Sigmoid colon (tissue), 7 donors: Measurements from ENCODE around the gene COL28A1. TPM values are rescaled to one million over a fixed set of nuclear protein-coding genes. Genes with fewer than 3 reads are reported as not detected.

Experiments used
- DNase-seq: peaks from one replicate; pipeline ENCODE4 v3.0.0-alpha.2; 2019
- H3K27ac ChIP-seq, 4 donors: fragments of 200-600 bp; sonication (generic); one replicate each; pipeline ENCODE4 v1.5.1; 2016 to 2019; ENCODE audit warnings: mild to moderate bottlenecking in 1 of 4
- H3K27me3 ChIP-seq, 3 donors: fragments of 200-600 bp; sonication (generic); one replicate each; pipeline ENCODE4 v1.5.1; 2019; ENCODE audit warnings: mild to moderate bottlenecking in 1 of 3
- H3K36me3 ChIP-seq, 4 donors: fragments of 200-600 bp; sonication (generic); one replicate each; pipeline ENCODE4 v1.5.1; 2016 to 2019
- H3K4me1 ChIP-seq, 4 donors: fragments of 200-600 bp; sonication (generic); one replicate each; pipeline ENCODE4 v1.5.1; 2017 to 2019
- H3K4me3 ChIP-seq, 4 donors: fragments of 200-600 bp; sonication (generic); one replicate each; pipeline ENCODE4 v1.5.1; 2017 to 2019; ENCODE audit warnings: mild to moderate bottlenecking in 2 of 4, moderate library complexity in 1 of 4
- H3K9me3 ChIP-seq, 4 donors: fragments of 200-600 bp in 3 of 4; sonication (generic) in 3 of 4; one replicate each; pipeline versions ENCODE4 v1.5.1 to v1.6.1; 2013 to 2019
- CTCF ChIP-seq, 4 experiments: fragments of 450-650 bp in 3 of 4; fragments of 200-600 bp in 1 of 4; IDR thresholded peaks; one replicate each; pipeline ENCODE4 v1.5.1; 2016 to 2019; ENCODE audit warnings: antibody characterized with exemption in 4 of 4, mild to moderate bottlenecking in 3 of 4, moderate library complexity in 2 of 4
- EP300 ChIP-seq, 4 donors: sonication (generic); formaldehyde crosslinking; IDR thresholded peaks; one replicate each; pipeline ENCODE4 v1.6.1; 2017; ENCODE audit warnings: antibody characterized with exemption in 4 of 4
- POLR2A ChIP-seq, 2 donors: fragments of 450-650 bp; IDR thresholded peaks; one replicate each; pipeline ENCODE4 v1.6.1; 2016; ENCODE audit warnings: antibody characterized with exemption in 2 of 2, mild to moderate bottlenecking in 2 of 2, moderate library complexity in 2 of 2
- POLR2AphosphoS5 ChIP-seq, 4 donors: sonication (generic); formaldehyde crosslinking; IDR thresholded peaks; one replicate each; pipeline ENCODE4 v1.6.1; 2017; ENCODE audit warnings: antibody characterized with exemption in 4 of 4
- WGBS, 2 donors: extraction: QIAGEN DNeasy Blood & Tissue Kit; methylation state at CpG; one replicate each; pipeline ENCODE4 v1.1.7; 2013; 5-methylcytosine and 5-hydroxymethylcytosine counted together
- intact Hi-C: fragments of 100-400 bp; cut with DNase I; formaldehyde crosslinking; loops from one replicate; pipeline ENCODE4 v1.15.1; 2023
- polyA plus RNA-seq, 3 donors: library from polyadenylated mRNA; stranded (reverse); fragments of 200-250 nt; gene quantifications; one replicate each; pipeline ENCODE4 v1.2.3, GENCODE V29; 2013
- total RNA-seq, 4 donors: library from RNA; depleted of rRNA; stranded (reverse); fragments of >200 nt; gene quantifications; one replicate each; pipeline ENCODE4 v1.1.0, GENCODE V29; 2016
- donor health status: healthy with polysubstance abuse.
- donor health status: Bipolar disorder and iron deficiency.
- donor health status: healthy.

COL28A1 gene
- total and polyA plus RNA-seq, 7 donors = 0.60 to 25.5 (median 9.9) TPM

GRCh38 chr7:7568553-7568952 is 32.9 kb upstream of the COL28A1 start:
- TF ChIP-seq EP300 (IDR thresholded peaks at IDR 0.05) (no peak), POLR2AphosphoS5 (IDR thresholded peaks at IDR 0.05) (no peak), POLR2A (IDR thresholded peaks at IDR 0.05) (no peak), CTCF (IDR thresholded peaks at IDR 0.05) (no peak)
- 75 to 82% methylated on average over 4 of the region's 4 CpGs for WGBS, 2 donors
- Histone ChIP-seq H3K4me1 (peaks cover 0 to 21% (median 16%) of the 10 kb centered on the region in 4 donors), H3K27me3 (no peaks in the 10 kb centered on the region), H3K4me3 (peak overlapping the region in 1 of 4 donors; percentile 62), H3K9me3 (no peaks in the 10 kb centered on the region), H3K36me3 (peaks cover 0 to 10% (median 0%) of the 10 kb centered on the region in 4 donors), H3K27ac (no peak overlapping the region)
- intact Hi-C loops = loop anchor here (5.0 kb wide), 2 partner anchors 386 to 399 kb away; partner anchors contain the start of genes C1GALT1 and GLCCI1
- no peak for DNase-seq

GRCh38 chr7:7567898-7568531 is 32.3 kb upstream of the COL28A1 start:
- H3K36me3 ChIP-seq = peaks cover 0 to 5% (median 0%) of the 10 kb centered on the region in 4 donors
- TF ChIP-seq CTCF (IDR thresholded peaks at IDR 0.05) (no peak), POLR2A (IDR thresholded peaks at IDR 0.05) (no peak), EP300 (IDR thresholded peaks at IDR 0.05) (no peak), POLR2AphosphoS5 (IDR thresholded peaks at IDR 0.05) (no peak)
- H3K27me3 ChIP-seq = no peaks in the 10 kb centered on the region
- H3K9me3 ChIP-seq = no peaks in the 10 kb centered on the region
- intact Hi-C loops = loop anchor here (2.0 to 5.0 kb wide), 3 partner anchors 71 to 399 kb away; partner anchors contain the start of genes C1GALT1 and GLCCI1
- H3K27ac ChIP-seq = peak overlapping the region in 3 of 4 donors; percentile 84 to 92 (median 90)
- 6 to 37% methylated on average over 2 of the region's 2 CpGs for WGBS, 2 donors
- DNase-seq = no peak
- H3K4me3 ChIP-seq = peak overlapping the region; percentile 52 to 88 (median 70)
- H3K4me1 ChIP-seq = peaks cover 0 to 21% (median 16%) of the 10 kb centered on the region in 4 donors

- Histone ChIP-seq H3K36me3 (no peaks in the 10 kb centered on the region), H3K9me3 (no peaks in the 10 kb centered on the region), H3K4me3 (peak within 1 kb of the TSS; percentile 52 to 88 (median 70)), H3K4me1 (peaks cover 0 to 21% (median 16%) of the 10 kb centered on the region in 4 donors), H3K27ac (peak within 1 kb of the TSS; percentile 84 to 94 (median 91)), H3K27me3 (no peaks in the 10 kb centered on the region)
- peak; percentile 92 for DNase-seq
- no peak for TF ChIP-seq CTCF (IDR thresholded peaks at IDR 0.05)
- TF ChIP-seq POLR2AphosphoS5 (IDR thresholded peaks at IDR 0.05) = peak; percentile 36 to 64 (median 60)
- intact Hi-C loops = loop anchor here (2.0 to 5.0 kb wide), 3 partner anchors 72 to 400 kb away; partner anchors contain the start of genes C1GALT1 and GLCCI1
- WGBS, 2 donors = 0% methylated on average over 96 of the region's 96 CpGs
These were observed 31.3 kb upstream of the COL28A1 start, which contains the start of gene MIOS for GRCh38 chr7:7566651-7567611. Gene MIOS, plus strand, starts transcription at chr7:7566884. Its CDS starts 5,592 bp downstream, at chr7:7572476.

- Histone ChIP-seq H3K4me3 (peak overlapping the region; percentile 52 to 88 (median 70)), H3K27ac (peak overlapping the region; percentile 84 to 94 (median 91)), H3K27me3 (no peaks in the 10 kb centered on the region), H3K9me3 (peaks cover 0 to 2% (median 0%) of the 10 kb centered on the region in 4 donors), H3K36me3 (no peaks in the 10 kb centered on the region), H3K4me1 (peaks cover 0 to 21% (median 16%) of the 10 kb centered on the region in 4 donors)
- 52 to 85% methylated on average over 26 of the region's 26 CpGs for WGBS, 2 donors
- intact Hi-C loops = loop anchor here (2.0 to 5.0 kb wide), 3 partner anchors 73 to 401 kb away; partner anchors contain the start of genes C1GALT1 and GLCCI1
- DNase-seq = no peak
- no peak for TF ChIP-seq POLR2A (IDR thresholded peaks at IDR 0.05)
- TF ChIP-seq EP300 (IDR thresholded peaks at IDR 0.05) = no peak
- TF ChIP-seq POLR2AphosphoS5 (IDR thresholded peaks at IDR 0.05) = no peak
- no peak for TF ChIP-seq CTCF (IDR thresholded peaks at IDR 0.05)
These were observed 30.3 kb upstream of the COL28A1 start for GRCh38 chr7:7565746-7566650.
